ENCODE measurements around the gene UBE2S. TPM values are rescaled to one million over a fixed set of nuclear protein-coding genes. Genes with fewer than 3 reads are reported as not detected.

The UBE2S gene
- total RNA-seq, 1 experiment from 2014 or later: 393 TPM

DNA sequence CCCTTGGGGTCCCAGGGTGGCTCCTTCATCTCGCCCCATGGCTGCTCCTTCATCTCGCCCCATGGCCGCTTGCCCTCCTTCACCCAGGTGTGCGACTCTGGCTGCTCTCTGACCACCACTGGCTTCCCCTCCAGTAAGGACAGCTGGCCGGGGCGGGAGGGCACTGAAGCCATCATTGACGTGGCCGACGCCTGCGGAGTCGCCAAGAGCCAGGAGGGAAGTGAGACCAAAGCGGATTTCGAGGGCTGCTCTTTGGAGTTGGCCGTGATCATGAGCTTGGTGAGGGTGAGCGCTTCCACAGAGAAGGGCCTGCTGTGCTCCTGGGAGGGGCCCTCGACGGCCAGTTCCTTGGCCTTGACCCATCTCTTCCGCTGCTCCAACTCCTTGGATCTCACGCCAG, 49.1 kb downstream of the UBE2S start:
- Mint-ChIP-seq H3K4me3 (no peak overlapping the region), H3K27me3 (ENCODE audit: low read depth) (peaks cover 59% of the 10 kb centered on the region), H3K9me3 (no peaks in the 10 kb centered on the region), H3K27ac (no peak overlapping the region), H3K4me1 (peaks cover 12 to 21% of the 10 kb centered on the region in 2 experiments), H3K36me3 (ENCODE audit: insufficient read depth in 1 of 3, low read depth in 3 of 3) (no peaks in the 10 kb centered on the region)
- Histone ChIP-seq H3K4me1 (ENCODE audit: insufficient read depth, low read length) (no peaks in the 10 kb centered on the region), H3K14ac (ENCODE audit: insufficient read depth, low read length) (no peak overlapping the region), H3K79me2 (ENCODE audit: insufficient read depth, low read length) (no peaks in the 10 kb centered on the region), H3K56ac (ENCODE audit: insufficient read length, low read depth, low read length) (no peak overlapping the region), H3T11ph (ENCODE audit: low read length) (no peak overlapping the region), H2BK20ac (ENCODE audit: low read depth, low read length, poor library complexity, severe bottlenecking) (no peak overlapping the region), H3K9me3 (ENCODE audit: control insufficient read depth, low read depth, low read length) (no peaks in the 10 kb centered on the region), H3K23me2 (ENCODE audit: insufficient read length, low read depth, low read length, poor library complexity, severe bottlenecking) (peaks cover 3% of the 10 kb centered on the region), H2BK12ac (ENCODE audit: insufficient read length, low read depth, low read length) (no peak overlapping the region), H2AK5ac (ENCODE audit: insufficient read length, low read length) (no peak overlapping the region), H2BK120ac (ENCODE audit: low read depth, low read length, poor library complexity, severe bottlenecking) (no peak overlapping the region), H2BK15ac (ENCODE audit: low read depth, low read length) (no peak overlapping the region), H3K4me2 (ENCODE audit: insufficient read depth, insufficient read length, low read length) (no peak overlapping the region), H3K18ac (ENCODE audit: insufficient read length, low read depth, low read length) (no peak overlapping the region), H3K27me3 (ENCODE audit: insufficient read depth, low read length) (peaks cover 2% of the 10 kb centered on the region; the same call in 1 of the 2 replicates), H3K9ac (ENCODE audit: extremely low read depth, insufficient read length, low read length) (no peak overlapping the region), H4K5ac (ENCODE audit: insufficient read length, low read depth, low read length) (no peak overlapping the region), H2BK5ac (ENCODE audit: insufficient read length, low read length) (no peak overlapping the region), H4K8ac (replicated peaks; ENCODE audit: insufficient read length, low read depth, low read length) (no peak overlapping the region), H4K20me1 (ENCODE audit: control insufficient read depth, insufficient read depth, insufficient read length) (no peaks in the 10 kb centered on the region), H3K79me1 (ENCODE audit: insufficient read depth, low read depth, low read length, poor library complexity, severe bottlenecking) (no peaks in the 10 kb centered on the region), H2AFZ (ENCODE audit: low read length) (no peak overlapping the region), H3K27ac (ENCODE audit: insufficient read length, low read depth, low read length) (no peak overlapping the region), H3K4ac (ENCODE audit: low read depth, low read length) (no peak overlapping the region), H3K23ac (ENCODE audit: insufficient read length, low read depth, low read length) (no peak overlapping the region), H4K91ac (ENCODE audit: insufficient read length, low read depth, low read length) (no peak overlapping the region)
- TF ChIP-seq, protein P1, sequence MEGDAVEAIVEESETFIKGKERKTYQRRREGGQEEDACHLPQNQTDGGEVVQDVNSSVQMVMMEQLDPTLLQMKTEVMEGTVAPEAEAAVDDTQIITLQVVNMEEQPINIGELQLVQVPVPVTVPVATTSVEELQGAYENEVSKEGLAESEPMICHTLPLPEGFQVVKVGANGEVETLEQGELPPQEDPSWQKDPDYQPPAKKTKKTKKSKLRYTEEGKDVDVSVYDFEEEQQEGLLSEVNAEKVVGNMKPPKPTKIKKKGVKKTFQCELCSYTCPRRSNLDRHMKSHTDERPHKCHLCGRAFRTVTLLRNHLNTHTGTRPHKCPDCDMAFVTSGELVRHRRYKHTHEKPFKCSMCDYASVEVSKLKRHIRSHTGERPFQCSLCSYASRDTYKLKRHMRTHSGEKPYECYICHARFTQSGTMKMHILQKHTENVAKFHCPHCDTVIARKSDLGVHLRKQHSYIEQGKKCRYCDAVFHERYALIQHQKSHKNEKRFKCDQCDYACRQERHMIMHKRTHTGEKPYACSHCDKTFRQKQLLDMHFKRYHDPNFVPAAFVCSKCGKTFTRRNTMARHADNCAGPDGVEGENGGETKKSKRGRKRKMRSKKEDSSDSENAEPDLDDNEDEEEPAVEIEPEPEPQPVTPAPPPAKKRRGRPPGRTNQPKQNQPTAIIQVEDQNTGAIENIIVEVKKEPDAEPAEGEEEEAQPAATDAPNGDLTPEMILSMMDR (conservative IDR thresholded peaks at IDR 0.05): no peak
- DNase-seq: no peak
- no CpG with 5 or more reads among the region's 19 CpGs for WGBS (ENCODE audit: extremely low coverage, insufficient read length, low lambda C conversion rate)
